Left ventricle myocardium inferior (tissue), 1 donor: ENCODE data around the gene NKD1. TPM values are rescaled to one million over a fixed set of nuclear protein-coding genes. Genes with fewer than 3 reads are reported as not detected.

ENCODE experiments used
- DNase-seq: peaks from one replicate; pipeline ENCODE4 v3.0.0-alpha.2; 2020
- H3K27ac ChIP-seq: fragments of 200-600 bp; replicated peaks from 2 replicates; pipeline ENCODE4 v1.8.0; 2021
- H3K27me3 ChIP-seq: fragments of 200-600 bp; 2 replicates; pipeline ENCODE4 v1.8.0; 2021; ENCODE audit warnings: low read depth
- H3K36me3 ChIP-seq: fragments of 200-600 bp; 2 replicates; pipeline ENCODE4 v1.8.0; 2021
- H3K4me1 ChIP-seq: fragments of 200-600 bp; 2 replicates; pipeline ENCODE4 v1.8.0; 2021
- H3K4me3 ChIP-seq: fragments of 200-600 bp; 2 replicates; pipeline ENCODE4 v1.8.0; 2021; ENCODE audit warnings: mild to moderate bottlenecking, moderate library complexity
- H3K9me3 ChIP-seq: fragments of 200-600 bp; replicated peaks from 2 replicates; pipeline ENCODE4 v1.8.0; 2021
- intact Hi-C: fragments of 100-400 bp; cut with micrococcal nuclease; formaldehyde crosslinking; loops from one replicate; pipeline ENCODE4 v1.11.0; 2022
- total RNA-seq: library from RNA; stranded (reverse); fragmentation: NEBNext Ultra II Directional; extraction: Animal tissue kit (Norgen Biotek cat#: 25700); gene quantifications from one replicate; pipeline ENCODE4 v1.2.1, GENCODE V29; 2021
- TF ChIP-seq, protein P1 (sequence below): fragments of 200-600 bp; IDR thresholded peaks from 2 replicates; pipeline ENCODE4 v1.8.0; 2021; ENCODE audit warnings: antibody characterized with exemption, mild to moderate bottlenecking, borderline replicate concordance
- donor health status: DM: no; HTN: yes; CAD: no; lungs with severe emphysema.

NKD1 gene
- total RNA-seq, 1 donor from 2014 or later = 1.5 TPM

- Histone ChIP-seq H3K4me1 (peaks cover 43% of the 10 kb centered on the region), H3K9me3 (no peaks in the 10 kb centered on the region), H3K27ac (peak overlapping the region; percentile 86), H3K27me3 (peaks cover 7% of the 10 kb centered on the region), H3K36me3 (no peaks in the 10 kb centered on the region), H3K4me3 (no peak overlapping the region)
- TF ChIP-seq, protein P1, sequence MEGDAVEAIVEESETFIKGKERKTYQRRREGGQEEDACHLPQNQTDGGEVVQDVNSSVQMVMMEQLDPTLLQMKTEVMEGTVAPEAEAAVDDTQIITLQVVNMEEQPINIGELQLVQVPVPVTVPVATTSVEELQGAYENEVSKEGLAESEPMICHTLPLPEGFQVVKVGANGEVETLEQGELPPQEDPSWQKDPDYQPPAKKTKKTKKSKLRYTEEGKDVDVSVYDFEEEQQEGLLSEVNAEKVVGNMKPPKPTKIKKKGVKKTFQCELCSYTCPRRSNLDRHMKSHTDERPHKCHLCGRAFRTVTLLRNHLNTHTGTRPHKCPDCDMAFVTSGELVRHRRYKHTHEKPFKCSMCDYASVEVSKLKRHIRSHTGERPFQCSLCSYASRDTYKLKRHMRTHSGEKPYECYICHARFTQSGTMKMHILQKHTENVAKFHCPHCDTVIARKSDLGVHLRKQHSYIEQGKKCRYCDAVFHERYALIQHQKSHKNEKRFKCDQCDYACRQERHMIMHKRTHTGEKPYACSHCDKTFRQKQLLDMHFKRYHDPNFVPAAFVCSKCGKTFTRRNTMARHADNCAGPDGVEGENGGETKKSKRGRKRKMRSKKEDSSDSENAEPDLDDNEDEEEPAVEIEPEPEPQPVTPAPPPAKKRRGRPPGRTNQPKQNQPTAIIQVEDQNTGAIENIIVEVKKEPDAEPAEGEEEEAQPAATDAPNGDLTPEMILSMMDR = no peak
- intact Hi-C loops = no loop called here
- no peak for DNase-seq
These were observed 147.1 kb downstream of the NKD1 start for GRCh38 chr16:50695017-50696000.

DNA sequence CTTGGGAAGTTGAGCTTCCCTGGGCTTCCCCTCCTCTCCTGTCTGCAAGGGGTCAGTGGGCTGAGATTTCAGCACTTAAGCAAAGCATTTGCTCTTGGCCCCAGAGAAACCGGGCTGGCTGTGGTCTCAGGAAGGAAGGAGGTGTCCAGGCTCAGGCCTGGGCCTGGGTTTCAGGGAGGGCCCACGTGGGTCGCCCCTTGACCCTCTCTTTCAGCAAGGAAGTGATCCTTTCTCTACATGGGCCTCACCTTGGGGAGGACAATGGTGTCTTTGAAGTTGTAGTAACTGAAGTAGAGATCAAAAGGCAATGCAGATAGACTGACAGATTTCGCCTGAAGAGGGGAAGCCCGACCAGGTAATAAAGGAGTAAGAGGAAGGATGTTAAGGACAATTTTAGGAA, 147.9 kb downstream of the NKD1 start:
- Histone ChIP-seq H3K36me3 (no peaks in the 10 kb centered on the region), H3K4me3 (no peak overlapping the region), H3K27ac (peak overlapping the region; percentile 86), H3K27me3 (peaks cover 7% of the 10 kb centered on the region), H3K9me3 (no peaks in the 10 kb centered on the region), H3K4me1 (peaks cover 48% of the 10 kb centered on the region)
- TF ChIP-seq, protein P1 = no peak
- DNase-seq = no peak
- intact Hi-C loops = no loop called here

GRCh38 chr16:50696575-50697420, 148.6 kb downstream of the NKD1 start:
- Histone ChIP-seq H3K4me3 (peak overlapping the region; percentile 59), H3K4me1 (peaks cover 48% of the 10 kb centered on the region), H3K27me3 (peaks cover 7% of the 10 kb centered on the region), H3K27ac (peak overlapping the region; percentile 86), H3K9me3 (no peaks in the 10 kb centered on the region), H3K36me3 (no peaks in the 10 kb centered on the region)
- TF ChIP-seq, protein P1 = no peak
- intact Hi-C loops = no loop called here
- peak; percentile 81 for DNase-seq

GRCh38 chr16:50697421-50697715, 149.2 kb downstream of the NKD1 start:
- TF ChIP-seq, protein P1 = no peak
- H3K27me3 ChIP-seq = peaks cover 7% of the 10 kb centered on the region
- H3K4me3 ChIP-seq = peak overlapping the region; percentile 59
- peaks cover 48% of the 10 kb centered on the region for H3K4me1 ChIP-seq
- DNase-seq = no peak
- H3K9me3 ChIP-seq = no peaks in the 10 kb centered on the region
- no peaks in the 10 kb centered on the region for H3K36me3 ChIP-seq
- intact Hi-C loops = no loop called here
- peak overlapping the region; percentile 86 for H3K27ac ChIP-seq

GRCh38 chr16:50697881-50698767, 149.9 kb downstream of the NKD1 start:
- peaks cover under 1% of the 10 kb centered on the region for H3K9me3 ChIP-seq
- no peaks in the 10 kb centered on the region for H3K36me3 ChIP-seq
- peaks cover 48% of the 10 kb centered on the region for H3K4me1 ChIP-seq
- DNase-seq = no peak
- peak overlapping the region; percentile 86 for H3K27ac ChIP-seq
- H3K27me3 ChIP-seq = peaks cover 7% of the 10 kb centered on the region
- TF ChIP-seq, protein P1 = no peak
- peak overlapping the region; percentile 59 for H3K4me3 ChIP-seq
- intact Hi-C loops = no loop called here
